HG02981 (cell line): ENCODE measurements around the gene EML5.
"Not testable (repeated sequence)": the region's sequence is repeated elsewhere in the genome, so short reads cannot be mapped to it uniquely, and the experiment has no call there.

Experiments
- ATAC-seq: cut with Tn5 transposase; IDR thresholded peaks from one replicate; pipeline ENCODE4 v1.9.1; 2021; ENCODE audit warnings: mild to moderate bottlenecking, moderate library complexity; ENCODE audit not compliant: unreplicated experiment

EML5 gene

DNA sequence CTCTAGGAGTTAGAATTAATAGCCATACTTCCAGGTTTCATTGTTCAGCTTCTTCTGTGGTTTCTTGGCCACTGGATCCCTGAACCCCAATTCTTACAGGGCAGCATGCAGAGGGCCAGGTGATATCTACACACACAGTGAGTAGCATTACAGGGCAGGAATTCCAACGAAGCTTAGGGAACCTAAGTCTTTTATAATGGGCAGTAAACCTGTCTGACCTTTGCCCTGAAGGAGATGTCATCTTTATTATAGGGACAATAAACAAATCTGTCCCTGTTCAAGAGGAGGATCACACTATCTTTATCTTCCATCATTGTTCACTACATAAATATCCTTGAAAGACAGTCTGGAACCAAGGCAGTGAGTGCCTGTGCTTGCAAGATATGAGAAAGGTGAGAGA is 11.7 kb upstream of the EML5 start:
- no peak for ATAC-seq

DNA sequence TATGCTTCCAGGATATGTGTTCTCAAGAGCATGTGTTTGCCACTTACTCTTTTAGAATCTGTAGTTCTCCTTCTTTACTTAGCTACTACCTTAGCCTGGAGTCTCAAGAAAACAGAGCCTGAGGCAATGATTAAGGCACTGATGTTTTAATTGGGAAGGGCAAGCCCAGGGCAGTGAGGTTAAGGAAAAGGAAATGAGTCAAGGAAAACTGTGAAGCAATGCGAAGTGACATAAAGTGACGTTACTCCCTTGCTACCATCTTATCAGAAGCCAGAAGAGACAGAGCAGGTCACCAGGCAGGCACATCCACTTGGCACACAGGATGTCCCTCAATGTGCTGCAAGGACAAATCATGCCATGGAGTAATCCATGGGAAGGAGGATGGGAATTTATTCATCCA is 11.3 kb upstream of the EML5 start:
- no peak for ATAC-seq

DNA sequence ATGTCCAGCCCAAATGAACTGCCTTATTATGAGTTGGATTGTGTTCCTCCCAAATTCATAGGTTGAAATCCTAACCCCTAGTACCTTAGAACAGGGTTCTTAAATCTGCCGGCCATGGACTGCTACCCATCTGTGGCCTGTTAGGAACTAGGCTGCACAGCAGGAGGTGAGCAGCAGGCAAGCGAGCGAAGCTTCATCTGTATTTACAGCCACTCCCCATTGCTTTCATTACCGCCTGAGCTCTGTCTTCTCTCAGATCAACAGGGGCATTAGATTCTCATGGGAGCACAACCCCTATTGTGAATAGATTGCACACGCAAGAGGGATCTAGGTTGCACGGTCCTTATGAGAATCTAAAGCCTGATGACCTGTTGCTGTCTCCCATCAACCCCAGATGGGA is 9.8 kb upstream of the EML5 start:
- ATAC-seq, result no peak

DNA sequence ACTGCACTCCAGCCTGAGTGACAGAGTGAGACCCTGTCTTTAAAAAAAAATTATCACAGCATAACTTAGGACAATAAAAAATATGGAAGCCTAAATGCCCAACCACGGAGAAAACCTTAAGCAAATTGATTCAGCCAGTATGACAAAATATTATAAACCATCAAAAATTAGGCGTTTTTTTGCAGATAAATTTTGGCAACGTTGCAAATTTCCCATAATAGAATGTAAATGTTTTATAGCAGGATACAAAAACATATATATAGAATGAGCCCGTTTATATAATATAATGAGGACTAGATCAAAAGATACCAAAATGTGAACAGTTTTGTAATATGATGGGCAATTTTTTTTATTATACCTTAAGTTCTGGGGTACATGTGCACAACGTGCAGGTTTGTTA is 6.8 kb upstream of the EML5 start:
- no peak for ATAC-seq

DNA sequence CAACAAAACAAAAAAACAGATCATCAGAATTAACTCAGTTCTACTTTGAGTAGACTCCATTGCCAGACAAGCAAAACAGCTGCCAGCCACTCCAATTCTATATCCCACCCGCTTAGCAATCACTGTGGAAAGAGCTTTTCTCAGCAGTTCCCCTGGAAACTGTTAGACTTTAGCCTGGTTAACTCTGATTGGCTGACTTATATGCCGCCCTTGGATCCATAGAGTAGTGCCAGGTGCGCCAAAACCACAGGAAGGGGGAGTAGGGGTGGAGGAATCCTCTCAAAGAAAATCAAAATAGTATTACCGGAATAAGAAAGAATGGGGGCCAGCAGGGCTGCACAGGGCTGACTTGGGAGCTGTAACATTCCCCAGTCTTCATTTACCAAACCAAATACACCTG is 5.4 kb upstream of the EML5 start:
- ATAC-seq, result no peak

DNA sequence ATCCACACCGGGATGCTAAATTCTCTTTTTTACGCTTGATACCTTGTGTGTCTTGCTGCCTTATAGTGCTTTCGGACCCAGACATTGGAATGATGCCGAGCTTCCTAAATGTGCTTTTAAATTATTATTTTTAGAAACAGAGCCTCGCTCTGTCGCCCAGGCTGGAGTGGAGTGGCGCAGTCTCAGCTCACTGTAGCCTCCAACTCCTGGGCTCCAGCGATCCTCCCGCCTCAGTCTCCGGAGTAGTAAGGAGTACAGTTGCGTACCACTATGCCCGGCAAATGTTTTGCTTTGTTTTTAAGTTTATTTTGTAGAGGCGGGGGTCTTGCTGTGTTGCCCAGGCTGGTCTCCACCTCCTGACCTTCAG is 489 bp upstream of the EML5 start:
- no peak for ATAC-seq

DNA sequence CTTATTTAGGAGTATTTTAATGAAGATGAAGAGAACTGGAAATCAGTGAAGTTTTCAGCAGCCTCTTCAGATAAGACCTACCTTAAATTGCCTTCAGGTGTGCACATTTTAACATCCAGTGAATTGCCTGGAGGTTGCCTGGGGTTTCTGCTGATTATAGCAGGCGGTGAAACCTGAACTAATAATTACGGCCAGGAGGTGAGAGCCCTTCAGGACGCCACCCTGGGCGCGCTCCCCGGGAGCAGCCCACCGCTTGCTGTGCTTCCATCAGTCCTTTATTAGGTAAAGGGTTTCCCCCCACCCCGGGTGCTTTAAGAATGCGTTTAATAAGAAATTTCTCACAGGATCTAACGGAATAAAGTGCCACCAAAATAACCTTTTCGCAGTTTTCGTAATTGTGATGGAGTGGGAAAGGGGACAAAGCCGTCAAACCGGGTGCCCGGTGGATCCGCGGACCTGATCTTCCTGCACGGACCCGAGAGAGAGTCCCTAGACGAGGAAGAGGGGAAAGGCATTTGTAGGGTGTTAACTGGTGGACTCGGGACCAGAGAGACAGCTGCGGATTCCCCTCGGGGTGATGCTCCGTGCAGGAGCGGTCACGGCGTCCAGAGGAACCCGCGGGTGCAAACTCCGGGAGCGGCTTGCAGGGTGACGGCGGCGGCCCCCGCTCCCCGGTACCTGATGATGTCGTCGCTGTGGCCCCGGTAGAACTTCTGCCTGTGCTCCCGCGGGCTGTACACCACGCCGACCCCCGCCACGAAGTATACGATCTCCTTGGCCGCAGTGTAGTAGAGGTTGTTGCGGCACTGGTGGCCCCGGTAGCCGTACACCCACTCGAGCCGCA is 902 bp downstream of the EML5 start:
- ATAC-seq, result no peak

DNA sequence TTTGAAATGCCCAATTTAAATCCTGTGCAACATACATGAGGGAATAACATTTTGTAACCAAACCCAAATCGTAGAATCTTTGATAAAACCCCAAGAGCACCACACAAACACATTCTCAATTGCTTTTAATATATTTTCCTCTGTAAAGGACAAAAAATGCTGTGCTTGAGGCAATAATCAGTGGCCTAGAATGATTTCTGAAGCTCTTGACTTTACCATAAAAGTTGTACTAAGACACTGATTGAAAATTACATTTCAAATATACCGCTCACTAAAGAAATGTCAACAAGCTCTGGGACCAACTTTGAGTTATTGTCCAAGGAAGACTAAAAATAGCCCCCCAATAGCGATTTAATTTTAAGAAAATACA is 1.5 kb downstream of the EML5 start:
- ATAC-seq, result no peak

DNA sequence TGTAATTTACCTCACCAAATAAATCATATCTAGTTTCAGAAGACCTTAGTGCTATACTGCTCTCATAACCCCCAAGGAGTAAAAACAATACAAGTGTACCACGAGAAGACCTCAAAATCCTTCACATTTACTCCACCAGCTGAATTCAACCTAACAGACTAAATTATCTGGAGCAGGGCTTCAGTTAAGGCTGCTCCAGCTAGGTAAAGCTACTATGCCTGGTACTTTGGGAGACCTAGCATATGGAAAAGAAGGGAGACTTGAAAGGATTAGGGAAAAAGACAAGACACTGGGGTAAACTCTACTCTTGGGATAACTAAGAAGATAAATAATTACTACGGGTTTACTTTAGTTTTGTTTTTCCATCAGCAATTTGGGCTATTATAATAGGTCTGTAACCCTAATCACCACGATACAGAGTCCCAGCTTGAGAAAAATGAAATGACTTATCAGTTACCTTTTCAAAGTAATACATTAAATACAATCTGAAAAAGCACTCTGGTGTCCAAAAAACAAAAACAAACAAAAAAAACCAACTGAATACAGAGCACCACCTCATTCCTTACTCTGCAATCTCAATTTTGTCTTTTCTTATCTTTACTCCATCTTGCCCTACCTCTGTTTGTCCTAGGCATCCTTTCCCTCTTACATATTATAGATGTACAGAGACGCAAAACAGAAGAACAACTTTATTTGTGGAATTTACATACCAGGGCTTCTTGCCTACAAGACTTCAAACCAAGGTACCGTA is 2.1 kb downstream of the EML5 start:
- ATAC-seq, result no peak

DNA sequence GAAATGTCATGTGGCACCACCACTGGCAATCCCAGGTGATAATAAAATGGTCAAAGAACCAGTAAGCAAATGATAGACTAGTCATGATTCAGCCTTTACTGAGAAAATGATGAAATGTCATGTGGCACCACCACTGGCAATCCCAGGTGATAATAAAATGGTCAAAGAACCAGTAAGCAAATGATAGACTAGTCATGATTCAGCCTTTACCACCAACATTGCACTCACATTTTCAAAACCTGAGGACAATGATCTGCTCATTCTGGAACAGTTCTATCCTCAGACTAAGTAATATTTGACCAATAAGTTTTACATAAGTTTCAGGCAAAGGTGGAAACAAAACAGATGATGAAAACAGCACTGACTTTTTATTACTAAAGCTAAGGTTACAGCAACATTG is 3.2 kb downstream of the EML5 start:
- not testable (repeated sequence) for ATAC-seq

DNA sequence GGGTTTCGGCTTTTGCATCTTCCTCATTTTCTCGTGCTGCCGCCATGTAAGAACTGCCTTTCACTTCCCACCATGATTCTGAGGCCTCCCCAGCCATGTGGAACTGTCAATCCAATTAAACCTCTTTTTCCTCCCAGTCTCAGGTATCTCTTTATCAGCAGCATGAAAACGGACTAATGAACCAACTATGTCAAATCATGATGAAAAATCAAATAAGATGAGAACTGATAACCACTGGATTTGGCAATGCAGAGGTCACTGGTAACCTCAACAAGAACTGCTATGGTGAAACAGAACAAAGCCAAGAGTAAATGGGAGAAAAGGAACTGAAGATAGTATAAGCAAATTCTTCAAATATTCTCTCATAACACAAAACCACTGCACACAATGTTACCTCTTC is 6.0 kb downstream of the EML5 start:
- no peak for ATAC-seq

DNA sequence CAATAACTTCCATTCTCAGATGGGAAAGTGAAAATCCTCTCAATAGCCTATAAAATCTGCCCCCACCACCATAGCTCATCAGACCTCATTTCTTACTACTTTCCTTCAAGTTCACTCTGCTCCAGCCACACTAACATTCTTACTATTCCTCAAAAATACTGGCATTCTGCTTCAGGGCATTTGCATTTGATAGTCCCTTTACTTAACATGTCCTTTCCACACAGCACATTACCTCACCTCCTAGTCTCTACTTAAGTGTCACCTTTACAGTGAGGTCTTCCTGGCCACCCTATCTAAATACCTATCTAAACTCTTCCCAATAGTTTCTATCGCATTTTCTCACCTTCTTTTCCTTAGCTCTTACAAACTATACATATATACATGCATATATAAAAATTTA is 6.8 kb downstream of the EML5 start:
- no peak for ATAC-seq

DNA sequence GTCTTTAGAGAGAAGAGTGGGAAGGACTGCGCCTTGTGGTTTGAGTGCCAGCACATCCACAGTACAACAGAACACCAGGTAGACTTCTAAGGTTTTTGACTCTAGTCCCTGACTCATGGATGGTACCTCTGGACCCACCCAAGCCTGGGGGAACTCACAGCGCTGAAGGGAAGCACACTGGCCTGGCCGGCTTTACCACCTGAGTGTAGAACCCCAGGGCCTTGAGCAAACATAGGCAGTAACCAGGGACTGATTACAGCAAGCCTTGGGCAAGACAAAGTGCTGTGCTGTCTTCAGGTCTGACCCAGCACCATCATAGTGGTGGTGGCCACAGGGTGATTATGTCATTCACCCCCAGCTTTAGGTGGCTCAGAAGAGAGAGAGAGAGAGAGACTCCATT is 17.2 kb downstream of the EML5 start:
- no peak for ATAC-seq

DNA sequence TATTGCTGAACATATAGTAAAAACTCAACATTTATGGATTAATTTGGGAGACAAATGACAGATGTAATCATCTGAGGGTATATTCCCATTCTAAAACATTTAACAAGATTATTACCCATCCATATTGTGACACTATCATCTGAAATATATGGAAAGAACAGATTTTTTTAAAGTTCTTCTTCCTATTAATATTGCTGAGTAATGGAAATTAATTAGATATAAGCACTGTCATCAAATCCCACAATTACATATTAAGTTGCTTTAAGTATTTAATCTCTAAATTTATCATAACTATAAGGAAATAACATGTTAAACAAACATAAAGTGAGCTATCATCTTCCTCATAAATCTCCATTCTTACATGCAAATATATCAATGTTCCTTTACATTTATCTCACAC is 22.0 kb downstream of the EML5 start:
- no peak for ATAC-seq

DNA sequence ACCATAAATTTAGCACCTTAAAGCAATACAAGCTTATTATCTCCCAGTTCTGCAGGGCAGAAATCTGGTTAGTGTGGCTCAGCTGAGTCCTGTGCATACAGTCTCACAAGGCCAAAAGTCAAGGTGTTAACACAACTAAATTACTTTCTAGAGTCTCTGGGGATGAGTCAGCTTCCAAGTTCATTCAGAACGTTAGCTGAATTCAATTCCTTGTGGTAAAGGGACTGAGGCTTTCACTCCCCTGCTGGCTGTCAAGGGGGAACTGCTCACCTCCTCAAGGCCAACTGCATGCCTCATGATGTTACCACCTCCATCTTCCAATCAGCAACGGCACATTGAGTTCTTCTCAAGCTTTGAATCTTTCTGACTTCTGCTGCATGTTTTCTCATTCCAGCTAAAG is 27.6 kb downstream of the EML5 start:
- ATAC-seq, result no peak

DNA sequence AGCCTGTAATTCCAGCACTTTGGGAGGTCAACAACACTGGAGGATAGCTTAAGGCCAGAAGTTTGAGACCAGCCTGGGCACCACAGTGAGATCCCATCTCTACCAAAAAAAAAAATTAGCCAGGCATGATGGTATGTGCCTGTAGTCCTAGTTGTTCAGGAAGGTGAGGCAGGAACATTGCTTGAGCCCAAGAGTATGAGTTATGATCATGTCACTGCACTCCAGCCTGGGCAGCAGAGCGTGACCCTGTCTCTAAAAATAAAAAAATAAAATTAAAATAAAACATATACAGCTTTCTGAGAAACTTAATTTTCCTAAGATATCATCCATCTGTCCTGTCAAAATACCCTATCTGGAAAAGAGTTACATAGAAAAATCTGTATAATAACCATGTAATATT is 38.9 kb downstream of the EML5 start:
- ATAC-seq, result no peak

DNA sequence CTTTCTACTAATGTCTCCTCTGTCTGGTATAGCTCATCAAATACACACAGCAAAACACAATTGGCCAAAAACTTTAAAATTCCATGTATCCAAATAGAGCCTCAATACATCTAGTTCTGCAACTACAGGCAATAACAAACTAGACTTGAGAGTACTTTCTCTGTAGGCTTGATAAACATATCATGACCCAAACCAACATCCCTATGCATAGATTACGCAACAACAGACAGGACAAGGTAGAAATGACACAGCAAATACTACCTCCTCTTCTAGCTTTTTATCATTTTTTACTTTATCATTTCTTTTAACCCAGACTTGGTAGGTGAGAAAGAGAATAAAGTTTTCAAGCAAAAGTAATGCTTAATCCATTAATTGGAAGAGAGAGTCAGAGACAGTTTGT is 41.8 kb downstream of the EML5 start:
- no peak for ATAC-seq

DNA sequence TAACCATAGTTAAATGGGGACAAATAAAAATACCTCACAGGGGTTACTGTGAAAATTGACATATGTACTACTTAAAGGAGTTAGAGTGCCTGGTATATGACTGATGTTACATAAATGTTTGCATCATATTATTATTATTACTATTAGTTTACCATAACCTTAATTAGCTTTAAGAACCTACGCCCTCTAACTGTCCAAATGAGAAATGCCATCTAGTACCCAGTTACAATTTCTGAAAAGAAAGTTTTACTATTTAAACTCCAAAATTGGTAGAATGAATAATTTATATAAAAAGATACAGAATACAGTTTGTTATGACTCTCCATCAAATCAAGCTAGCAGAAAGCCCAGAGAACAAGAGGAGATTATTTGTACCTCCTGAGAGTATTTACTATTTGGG is 42.3 kb downstream of the EML5 start:
- ATAC-seq, result no peak

DNA sequence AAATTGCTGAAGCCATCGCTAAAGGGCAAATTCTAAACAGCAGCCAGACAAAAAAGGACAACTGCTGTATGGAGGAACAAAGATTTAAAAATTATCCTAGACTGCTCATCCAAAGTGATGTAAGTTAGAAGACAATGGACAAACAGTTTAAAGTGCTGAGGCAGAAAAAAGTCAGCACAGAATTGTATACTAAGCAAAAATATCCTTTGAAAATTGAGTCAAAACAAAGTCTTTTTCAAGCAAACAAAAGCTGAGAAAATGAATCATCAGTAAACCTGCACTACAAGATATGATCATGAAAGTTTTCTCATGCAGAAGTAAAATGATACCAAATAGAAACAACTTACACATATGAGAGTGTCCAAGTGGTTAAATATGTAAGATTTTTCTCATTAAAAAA is 43.6 kb downstream of the EML5 start:
- ATAC-seq, result no peak

DNA sequence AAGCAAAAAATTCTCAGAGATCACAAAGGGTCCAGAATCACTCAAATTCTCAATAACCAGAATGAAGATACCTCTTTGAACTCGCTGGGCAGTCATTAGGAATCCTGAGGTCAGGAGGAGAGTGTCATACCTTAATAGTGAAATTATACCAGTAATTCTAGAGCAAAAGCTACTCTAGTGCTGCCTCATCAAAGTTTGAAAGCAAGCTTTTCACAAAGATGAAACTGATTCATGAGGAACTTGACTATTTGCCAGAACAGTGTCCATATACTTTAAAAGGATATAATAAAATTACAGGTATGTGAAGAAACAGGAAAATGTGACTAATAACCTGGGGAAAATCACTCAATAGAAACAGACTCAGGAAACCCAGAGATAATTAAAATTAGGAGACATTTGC is 44.5 kb downstream of the EML5 start:
- no peak for ATAC-seq

DNA sequence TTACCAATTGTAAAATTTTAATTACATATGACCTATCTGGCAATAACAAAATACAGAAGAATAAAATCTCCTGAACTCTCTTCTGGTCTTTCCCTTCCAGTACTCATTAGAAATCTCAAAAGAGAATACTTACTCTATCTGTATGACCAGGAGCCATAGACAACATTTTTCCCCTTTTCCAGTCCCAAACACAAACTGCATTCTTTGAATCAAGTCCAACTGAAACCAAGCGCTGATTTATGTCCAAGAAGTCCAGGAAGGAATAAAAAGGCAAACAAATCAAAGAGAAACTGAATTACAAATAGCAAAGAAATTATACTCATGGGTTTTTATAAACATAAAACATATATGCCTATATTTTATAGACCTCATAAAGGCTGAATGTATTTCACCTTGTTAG is 46.7 kb downstream of the EML5 start:
- ATAC-seq, result no peak

DNA sequence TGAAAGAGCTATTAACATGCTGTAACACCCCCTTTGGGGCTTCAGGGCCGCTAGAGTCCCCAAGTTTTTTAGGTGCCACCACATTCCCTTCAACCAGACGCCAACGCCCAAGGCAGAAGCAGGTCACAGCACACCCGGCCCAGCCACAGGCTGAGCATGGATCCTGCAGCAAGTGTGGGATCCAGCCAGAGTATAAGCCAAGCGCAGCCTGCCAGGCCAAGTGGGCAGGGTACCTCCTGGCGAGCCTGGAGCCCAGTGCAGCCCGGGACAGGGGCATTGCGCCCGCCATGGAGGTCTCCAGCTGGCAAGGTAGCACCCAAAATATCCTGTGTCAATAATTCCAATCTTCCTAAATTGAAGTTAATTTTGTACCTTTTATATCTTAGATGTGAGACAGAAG is 55.5 kb downstream of the EML5 start:
- no peak for ATAC-seq

DNA sequence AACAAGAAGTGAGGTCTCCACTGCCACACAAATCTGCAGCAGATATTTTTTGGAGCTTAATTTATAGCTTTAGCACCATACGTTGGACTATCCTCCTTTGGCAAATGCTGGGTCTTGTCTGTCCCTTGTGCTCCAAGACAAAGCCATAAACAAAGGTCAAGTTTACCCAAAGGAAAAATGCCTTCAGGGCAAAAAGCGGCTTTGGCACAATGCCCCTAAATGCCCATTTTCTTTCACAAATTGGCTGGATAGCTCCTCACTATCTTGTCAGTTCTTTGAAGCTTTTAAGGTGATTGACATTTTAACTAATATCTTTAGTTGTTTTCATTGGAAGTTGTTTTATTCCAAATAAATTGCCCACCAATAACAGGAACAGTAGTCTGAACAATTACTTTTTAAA is 59.6 kb downstream of the EML5 start:
- ATAC-seq, result no peak
